ENCODE data around the gene TNFSF8.

The TNFSF8 gene

DNA sequence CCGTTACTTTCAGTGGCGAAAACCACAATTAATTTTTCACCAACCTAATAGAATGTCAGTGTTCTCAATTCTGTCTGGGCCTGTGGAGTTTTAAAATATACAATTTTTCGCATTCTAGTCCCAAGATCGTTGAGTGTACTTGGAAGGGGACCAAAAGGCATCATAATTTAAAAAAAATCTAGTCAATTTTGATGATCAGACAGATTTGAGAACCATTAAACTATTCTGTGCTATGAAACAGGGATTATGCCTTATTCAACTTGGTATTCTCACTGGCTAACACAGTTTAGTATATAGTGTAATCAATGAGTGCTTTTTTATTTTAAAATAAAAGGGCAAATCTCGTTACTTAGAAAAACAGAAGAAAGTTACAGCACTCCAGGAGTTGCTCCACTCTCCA is 63.1 kb downstream of the TNFSF8 start:
- no peak for TF ChIP-seq CTCF (conservative IDR thresholded peaks at IDR 0.05)
- H3K27ac ChIP-seq, result no peak overlapping the region

- TF ChIP-seq CTCF (conservative IDR thresholded peaks at IDR 0.05), result no peak
These were observed 65.9 kb downstream of the TNFSF8 start for GRCh38 chr9:114864471-114864870.

DNA sequence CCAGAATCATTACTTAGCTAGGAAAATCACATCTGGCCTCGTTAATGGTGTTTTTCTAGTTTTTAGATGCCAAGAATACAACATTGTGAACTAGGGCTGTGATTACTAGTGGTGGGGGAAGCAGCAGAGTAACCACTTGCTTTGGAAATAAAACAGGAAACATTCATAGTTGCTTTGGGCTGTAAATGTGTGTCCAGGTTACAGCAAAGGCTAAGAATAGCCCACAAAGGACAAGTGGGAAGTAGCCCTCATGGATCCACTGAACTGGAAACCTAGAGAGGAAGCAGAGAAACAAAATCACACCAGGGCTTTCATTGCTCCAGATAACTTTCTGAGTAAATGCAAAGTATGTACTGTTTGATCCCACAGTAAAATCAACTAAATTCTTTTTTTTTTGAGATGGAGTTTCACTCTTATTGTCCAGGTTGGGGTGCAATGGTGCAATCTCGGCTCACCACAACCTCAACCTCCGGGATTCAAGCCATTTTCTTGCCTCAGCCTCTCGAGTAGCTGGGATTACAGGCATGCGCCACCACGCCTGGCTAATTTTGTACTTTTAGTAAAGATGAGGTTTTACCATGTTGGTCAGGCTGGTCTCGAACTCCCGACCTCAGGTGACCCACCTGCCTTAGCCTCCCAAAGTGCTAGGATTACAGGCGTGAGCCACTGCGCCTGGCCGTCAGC is 68.3 kb downstream of the TNFSF8 start:
- H3K27ac ChIP-seq, result no peak overlapping the region
- no peak for TF ChIP-seq CTCF (conservative IDR thresholded peaks at IDR 0.05)

More at GRCh38 chr9:114864471-114864870, 65.9 kb downstream of the TNFSF8 start:
- H3K27ac ChIP-seq, result no peak overlapping the region

DNA sequence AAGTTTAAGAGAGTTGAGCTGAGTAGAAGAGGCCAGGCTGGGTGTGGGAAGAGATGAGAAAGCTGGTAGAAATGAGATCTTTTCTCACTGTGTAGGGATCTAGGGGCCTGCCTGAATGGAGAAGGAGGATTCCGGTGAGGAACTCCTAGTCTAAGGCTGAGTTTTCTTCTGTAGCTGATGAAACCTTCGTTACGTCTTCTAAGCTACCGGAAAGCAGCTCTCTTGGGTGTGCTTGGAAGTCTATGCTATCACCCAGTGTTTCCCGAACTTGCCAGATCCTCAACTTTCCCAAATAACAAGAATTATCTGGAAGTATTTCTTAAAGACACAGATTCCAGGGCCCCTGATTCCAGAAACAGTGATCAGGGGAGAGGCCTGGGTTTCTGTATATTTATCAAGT is 69.1 kb downstream of the TNFSF8 start:
- TF ChIP-seq CTCF (conservative IDR thresholded peaks at IDR 0.05), result no peak
- H3K27ac ChIP-seq, result no peak overlapping the region

DNA sequence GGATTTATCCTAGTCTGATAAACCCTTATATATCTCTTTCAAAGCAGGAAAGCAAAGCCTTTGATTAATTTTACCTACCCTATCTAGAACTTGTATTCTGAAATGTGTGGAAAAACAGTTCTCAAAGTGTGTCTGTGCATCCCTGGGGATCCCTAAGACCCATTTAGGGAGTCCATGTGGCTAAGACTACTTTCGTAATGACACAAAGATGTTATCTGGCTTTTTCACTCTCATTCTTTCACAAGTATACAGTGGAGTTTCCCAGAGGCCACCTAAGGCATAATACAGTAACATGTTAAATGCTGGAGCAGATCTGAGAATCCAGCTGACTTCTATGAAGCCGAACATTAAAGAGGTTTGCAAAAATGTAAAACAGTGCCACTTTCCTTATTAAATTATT is 70.2 kb downstream of the TNFSF8 start:
- TF ChIP-seq CTCF (conservative IDR thresholded peaks at IDR 0.05), result no peak
- no peak overlapping the region for H3K27ac ChIP-seq

DNA sequence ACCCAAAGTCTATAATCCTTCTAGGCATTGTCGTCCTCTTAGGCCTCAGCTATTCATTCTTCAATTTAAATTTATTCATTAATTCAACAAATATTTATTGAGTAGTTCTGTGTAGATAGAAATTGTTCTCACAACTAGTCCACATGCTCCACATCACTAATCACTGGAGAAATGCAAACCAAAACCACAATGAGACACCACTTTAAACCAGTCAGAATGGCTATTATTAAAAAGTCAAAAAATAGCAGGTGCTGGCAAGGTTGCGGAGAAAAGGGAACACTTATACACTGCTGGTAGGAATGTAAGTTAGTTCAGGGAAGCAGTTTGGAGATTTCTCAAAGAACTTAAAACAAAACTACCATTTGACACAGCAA is 73.5 kb downstream of the TNFSF8 start:
- no peak for TF ChIP-seq CTCF (conservative IDR thresholded peaks at IDR 0.05)
- no peak overlapping the region for H3K27ac ChIP-seq

GRCh38 chr9:114856215-114856941 is 74.0 kb downstream of the TNFSF8 start:
- no peak for TF ChIP-seq CTCF (conservative IDR thresholded peaks at IDR 0.05)
- H3K27ac ChIP-seq, result no peak overlapping the region
